Measurements from ENCODE around the gene NCR1. TPM values are rescaled to one million over a fixed set of nuclear protein-coding genes. Genes with fewer than 3 reads are reported as not detected.
"Not testable (repeated sequence)": the region's sequence is repeated elsewhere in the genome, so short reads cannot be mapped to it uniquely, and the experiment has no call there.

Gene NCR1, protein sequence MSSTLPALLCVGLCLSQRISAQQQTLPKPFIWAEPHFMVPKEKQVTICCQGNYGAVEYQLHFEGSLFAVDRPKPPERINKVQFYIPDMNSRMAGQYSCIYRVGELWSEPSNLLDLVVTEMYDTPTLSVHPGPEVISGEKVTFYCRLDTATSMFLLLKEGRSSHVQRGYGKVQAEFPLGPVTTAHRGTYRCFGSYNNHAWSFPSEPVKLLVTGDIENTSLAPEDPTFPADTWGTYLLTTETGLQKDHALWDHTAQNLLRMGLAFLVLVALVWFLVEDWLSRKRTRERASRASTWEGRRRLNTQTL
- polyA plus RNA-seq (ENCODE audit: low read depth in 6 of 6), result not detected

DNA sequence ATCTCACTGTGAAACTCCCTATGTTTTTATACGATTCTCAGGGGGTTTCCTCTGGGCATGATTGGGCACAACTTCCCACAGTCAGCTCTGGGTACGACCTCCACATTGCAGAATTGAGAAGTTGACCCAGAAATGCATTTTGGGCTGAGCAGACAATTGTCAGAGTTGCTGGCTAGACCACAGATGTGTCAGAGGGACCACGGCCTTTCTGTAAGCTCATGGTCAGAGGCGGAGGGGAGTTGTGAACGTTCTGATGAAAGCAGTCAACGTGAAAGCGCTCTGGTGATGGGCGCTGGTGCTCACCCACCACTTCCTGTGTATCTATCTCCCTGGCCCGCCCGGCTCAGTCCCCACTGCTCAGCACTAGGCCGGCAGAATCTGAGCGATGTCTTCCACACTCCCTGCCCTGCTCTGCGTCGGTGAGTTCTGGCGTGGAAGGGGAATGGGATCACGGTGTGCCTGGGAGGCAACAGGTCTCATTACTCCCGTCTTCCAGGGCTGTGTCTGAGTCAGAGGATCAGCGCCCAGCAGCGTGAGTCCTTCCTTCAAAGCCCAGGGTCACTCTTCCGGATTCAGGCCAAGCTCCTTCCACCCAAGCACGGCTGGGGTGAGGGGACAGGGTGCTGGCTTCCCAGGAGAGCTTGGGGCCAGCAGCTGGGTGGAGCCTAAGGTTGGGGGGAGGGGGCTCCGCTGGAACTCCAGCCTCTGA is at the start of gene NCR1:
NCR1 (plus strand) TSS at position 346 of the 709 bp plus-strand sequence; CDS start at position 386, 40 bp downstream.
- no peak for ATAC-seq (ENCODE audit: low read depth in 2 of 2)
- Mint-ChIP-seq H3K27ac (no peak within 1 kb of the TSS), H3K36me3 (no peaks in the 10 kb centered on the region), H3K4me3 (no peak within 1 kb of the TSS), H3K27me3 (peaks cover 9 to 19% (median 18%) of the 10 kb centered on the region in 3 donors), H3K4me1 (peaks cover 0 to 5% (median 0%) of the 10 kb centered on the region in 3 donors), H3K9me3 (peaks cover 0 to 2% (median 0%) of the 10 kb centered on the region in 7 donors)
- DNase-seq, result no peak

DNA sequence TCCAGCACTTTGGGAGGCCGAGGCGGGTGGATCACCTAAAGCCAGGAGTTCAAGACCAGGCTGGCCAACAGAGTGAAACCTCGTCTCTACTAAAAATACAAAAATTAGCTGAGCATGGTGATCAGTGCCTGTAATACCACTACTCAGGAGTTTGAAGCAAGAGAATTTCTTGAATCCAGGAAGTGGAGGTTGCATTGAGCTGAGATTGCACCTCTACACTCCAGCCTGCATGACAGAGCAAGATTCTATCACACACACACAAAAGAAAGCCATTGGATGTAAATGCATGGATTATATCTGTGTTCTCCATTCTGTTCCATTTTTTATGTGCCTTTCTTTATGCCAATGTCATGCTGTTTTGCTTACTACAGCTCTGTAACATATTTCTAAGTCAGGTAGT is 47.5 kb upstream of the NCR1 start:
- not testable (repeated sequence) for H3K36me3 Mint-ChIP-seq; H3K9me3 Mint-ChIP-seq; ATAC-seq (ENCODE audit: low read depth in 2 of 2); H3K27ac Mint-ChIP-seq; DNase-seq; H3K4me1 Mint-ChIP-seq; H3K4me3 Mint-ChIP-seq
- peaks cover 34 to 51% (median 38%) of the 10 kb centered on the region in 3 donors for H3K27me3 Mint-ChIP-seq

DNA sequence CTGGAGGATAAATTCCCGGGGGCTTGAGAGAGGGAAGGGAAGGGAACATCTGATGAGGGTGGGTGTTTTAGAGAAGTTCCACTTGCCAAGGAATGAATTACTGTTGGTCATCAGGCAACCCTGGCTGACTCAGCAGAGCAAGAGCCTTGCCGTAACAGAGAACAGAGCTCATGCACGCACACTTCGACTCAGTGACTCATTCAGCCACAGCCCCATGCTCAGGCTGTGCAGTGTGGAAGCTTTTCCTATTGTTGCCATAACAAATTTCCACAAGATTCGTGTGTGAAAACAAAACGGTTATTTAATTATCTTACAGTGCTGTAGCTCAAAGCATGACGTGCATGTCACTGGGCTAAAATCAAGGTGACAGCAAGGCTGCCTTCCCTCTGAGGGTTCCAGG is 46.5 kb upstream of the NCR1 start:
- peak overlapping the region in 1 of 6 donors; percentile 30 for H3K27ac Mint-ChIP-seq
- H3K27me3 Mint-ChIP-seq, result peaks cover 32 to 42% (median 34%) of the 10 kb centered on the region in 3 donors
- H3K4me3 Mint-ChIP-seq; ATAC-seq (ENCODE audit: low read depth in 2 of 2); H3K36me3 Mint-ChIP-seq; H3K4me1 Mint-ChIP-seq; DNase-seq: not testable (repeated sequence)
- H3K9me3 Mint-ChIP-seq, result peaks cover 0 to 12% (median 3%) of the 10 kb centered on the region in 7 donors

DNA sequence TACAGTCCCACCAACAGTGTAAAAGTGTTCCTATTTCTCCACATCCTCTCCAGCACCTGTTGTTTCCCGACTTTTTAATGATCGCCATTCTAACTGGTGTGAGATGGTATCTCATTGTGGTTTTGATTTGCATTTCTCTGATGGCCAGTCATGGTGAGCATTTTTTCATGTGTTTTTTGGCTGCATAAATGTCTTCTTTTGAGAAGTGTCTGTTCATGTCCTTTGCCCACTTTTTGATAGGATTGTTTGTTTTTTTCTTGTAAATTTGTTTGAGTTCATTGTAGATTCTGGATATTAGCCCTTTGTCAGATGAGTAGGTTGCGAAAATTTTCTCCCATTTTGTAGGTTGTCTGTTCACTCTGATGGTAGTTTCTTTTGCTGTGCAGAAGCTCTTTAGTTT is 42.5 kb upstream of the NCR1 start:
- Mint-ChIP-seq H3K4me1 (peaks cover 0 to 13% (median 4%) of the 10 kb centered on the region in 3 donors), H3K9me3 (peaks cover 0 to 14% (median 5%) of the 10 kb centered on the region in 7 donors), H3K27me3 (peaks cover 36 to 49% (median 47%) of the 10 kb centered on the region in 3 donors)
- H3K27ac Mint-ChIP-seq; DNase-seq; ATAC-seq (ENCODE audit: low read depth in 2 of 2); H3K4me3 Mint-ChIP-seq; H3K36me3 Mint-ChIP-seq: not testable (repeated sequence)

DNA sequence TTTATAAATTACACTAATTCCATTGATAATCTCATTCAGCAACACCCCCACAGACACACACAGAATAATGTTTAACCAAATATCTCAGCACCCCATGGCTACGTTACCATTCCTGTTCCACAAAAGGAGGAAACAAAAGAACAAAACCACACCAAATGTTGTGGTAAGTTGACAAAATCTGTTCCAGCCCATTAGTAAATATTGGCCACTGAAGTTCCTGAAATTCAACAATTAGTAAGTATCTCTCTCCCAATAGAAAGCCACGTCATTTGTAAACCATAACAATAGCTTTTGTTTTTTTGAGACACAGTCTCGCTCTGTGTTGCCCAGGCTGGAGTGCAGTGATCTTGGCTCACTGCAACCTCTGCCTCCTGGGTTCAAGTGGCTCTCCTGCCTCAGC is 34.3 kb upstream of the NCR1 start:
- peaks cover 9 to 15% (median 11%) of the 10 kb centered on the region in 3 donors for H3K4me1 Mint-ChIP-seq
- H3K36me3 Mint-ChIP-seq, result peaks cover 0 to 4% of the 10 kb centered on the region in 2 donors
- peaks cover 0 to 7% (median 3%) of the 10 kb centered on the region in 7 donors for H3K9me3 Mint-ChIP-seq
- peak overlapping the region in 1 of 6 donors; percentile 35 for H3K27ac Mint-ChIP-seq
- DNase-seq (no peak), ATAC-seq (ENCODE audit: low read depth in 2 of 2) (no peak)
- H3K4me3 Mint-ChIP-seq, result no peak overlapping the region
- H3K27me3 Mint-ChIP-seq, result peaks cover 7 to 31% (median 10%) of the 10 kb centered on the region in 3 donors

DNA sequence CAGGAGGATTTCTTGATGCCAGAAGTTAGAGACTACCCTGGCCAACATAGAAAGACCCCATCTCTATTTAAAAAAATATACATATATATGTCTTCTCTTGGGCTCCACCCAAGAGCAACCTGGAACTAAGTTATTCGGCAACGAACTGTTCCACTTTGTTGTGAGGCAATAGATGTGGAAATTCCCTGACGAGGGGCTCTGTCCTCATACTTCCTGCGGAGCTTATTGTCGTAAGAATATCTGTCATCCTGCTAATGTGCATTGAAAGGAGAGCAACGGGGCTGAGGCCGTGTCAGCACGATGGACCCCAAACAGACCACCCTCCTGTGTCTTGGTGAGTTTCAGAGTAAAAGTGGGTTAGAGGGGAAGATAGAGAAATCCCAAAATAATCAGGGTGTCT is 32.0 kb upstream of the NCR1 start, which contains the start of gene FCAR:
FCAR (plus strand) TSS at position 246 of the 400 bp plus-strand sequence; CDS start at position 301, 55 bp downstream.
- no peak within 1 kb of the TSS for H3K4me3 Mint-ChIP-seq
- ATAC-seq (ENCODE audit: low read depth in 2 of 2) (no peak), DNase-seq (no peak)
- H3K9me3 Mint-ChIP-seq, result peaks cover 0 to 6% (median 0%) of the 10 kb centered on the region in 7 donors
- H3K4me1 Mint-ChIP-seq, result peaks cover 6 to 9% (median 7%) of the 10 kb centered on the region in 3 donors
- H3K36me3 Mint-ChIP-seq, result no peaks in the 10 kb centered on the region
- H3K27me3 Mint-ChIP-seq, result peaks cover 8 to 23% (median 17%) of the 10 kb centered on the region in 3 donors
- H3K27ac Mint-ChIP-seq, result no peak within 1 kb of the TSS

DNA sequence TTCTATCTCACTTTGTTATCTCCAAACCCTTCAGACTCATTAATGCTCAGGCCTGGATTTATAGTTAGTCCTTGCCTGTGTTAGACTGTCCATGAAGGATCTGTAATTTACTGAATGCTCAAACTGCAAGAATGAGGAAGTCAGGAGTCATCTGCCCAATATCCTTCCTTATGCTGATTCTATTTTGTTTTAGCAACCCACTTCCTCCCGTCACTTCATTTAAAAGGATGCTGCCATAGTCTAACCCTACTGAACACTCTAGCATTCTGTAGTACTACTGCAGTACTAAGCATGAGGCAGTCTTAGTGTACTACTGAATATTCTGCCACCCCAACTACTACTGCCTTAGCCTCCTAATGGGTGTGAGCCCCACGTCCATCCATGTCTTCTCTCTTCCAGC is 30.4 kb upstream of the NCR1 start:
- peak; percentile 27 to 45 for ATAC-seq (ENCODE audit: low read depth in 2 of 2)
- Mint-ChIP-seq H3K27ac (peak overlapping the region in 1 of 6 donors; percentile 6), H3K36me3 (no peaks in the 10 kb centered on the region), H3K27me3 (peaks cover 19 to 32% (median 24%) of the 10 kb centered on the region in 3 donors), H3K4me1 (peaks cover 6 to 9% (median 7%) of the 10 kb centered on the region in 3 donors), H3K4me3 (no peak overlapping the region), H3K9me3 (peaks cover 0 to 6% (median 0%) of the 10 kb centered on the region in 7 donors)
- no peak for DNase-seq

DNA sequence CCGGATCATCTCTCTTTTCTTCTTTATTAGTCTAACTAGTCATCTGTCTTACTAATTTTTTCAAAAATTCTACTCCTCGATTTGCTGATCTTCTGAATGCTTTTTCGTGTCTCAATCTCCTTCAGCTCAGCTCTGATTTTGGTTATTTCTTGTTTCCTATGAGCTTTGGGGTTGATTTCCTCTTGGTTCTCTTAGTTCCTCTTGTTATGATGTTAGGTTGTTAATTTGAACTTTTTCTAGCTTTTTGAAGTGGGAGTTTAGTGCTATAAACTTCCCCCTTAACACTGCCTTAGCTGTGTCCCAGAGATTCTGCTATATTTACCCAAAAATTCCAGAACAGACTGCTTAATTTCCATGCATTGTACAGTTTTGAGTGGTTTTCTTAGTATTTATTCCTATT is 28.5 kb upstream of the NCR1 start:
- Mint-ChIP-seq H3K27ac (no peak overlapping the region), H3K4me1 (peaks cover 6 to 9% (median 7%) of the 10 kb centered on the region in 3 donors)
- no peak for DNase-seq

DNA sequence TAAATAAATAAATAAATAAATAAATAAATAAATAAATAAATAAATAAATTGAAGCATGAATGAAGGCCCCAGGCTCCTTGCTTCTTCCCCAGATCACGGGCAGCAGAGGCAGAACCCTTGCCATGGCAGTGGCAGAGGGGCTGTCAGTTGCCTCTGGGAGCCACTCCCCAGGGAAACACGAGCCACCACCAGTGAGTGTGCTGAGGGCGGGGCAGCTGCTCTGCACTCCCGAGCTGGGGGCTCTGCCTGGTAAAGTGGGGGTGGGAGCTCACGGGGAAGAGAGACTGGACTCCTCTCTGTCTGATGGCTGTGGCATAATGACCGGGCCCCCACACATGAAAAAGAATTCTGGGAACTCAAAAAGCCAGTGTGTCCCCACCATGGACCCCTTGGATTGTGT is 24.1 kb upstream of the NCR1 start:
- Mint-ChIP-seq H3K4me1 (no peaks in the 10 kb centered on the region), H3K9me3 (peaks cover 0 to 2% (median 0%) of the 10 kb centered on the region in 7 donors), H3K27me3 (peaks cover 24 to 49% (median 31%) of the 10 kb centered on the region in 3 donors), H3K4me3 (no peak overlapping the region), H3K27ac (no peak overlapping the region), H3K36me3 (no peaks in the 10 kb centered on the region)
- no peak for DNase-seq
- ATAC-seq (ENCODE audit: low read depth in 2 of 2), result no peak

More for the DNA sequence above, 28.5 kb upstream of the NCR1 start:
- no peak for ATAC-seq (ENCODE audit: low read depth in 2 of 2)
- Mint-ChIP-seq H3K4me3 (no peak overlapping the region), H3K36me3 (no peaks in the 10 kb centered on the region), H3K27me3 (peaks cover 26 to 46% (median 31%) of the 10 kb centered on the region in 3 donors), H3K9me3 (peaks cover 0 to 2% (median 0%) of the 10 kb centered on the region in 7 donors)

DNA sequence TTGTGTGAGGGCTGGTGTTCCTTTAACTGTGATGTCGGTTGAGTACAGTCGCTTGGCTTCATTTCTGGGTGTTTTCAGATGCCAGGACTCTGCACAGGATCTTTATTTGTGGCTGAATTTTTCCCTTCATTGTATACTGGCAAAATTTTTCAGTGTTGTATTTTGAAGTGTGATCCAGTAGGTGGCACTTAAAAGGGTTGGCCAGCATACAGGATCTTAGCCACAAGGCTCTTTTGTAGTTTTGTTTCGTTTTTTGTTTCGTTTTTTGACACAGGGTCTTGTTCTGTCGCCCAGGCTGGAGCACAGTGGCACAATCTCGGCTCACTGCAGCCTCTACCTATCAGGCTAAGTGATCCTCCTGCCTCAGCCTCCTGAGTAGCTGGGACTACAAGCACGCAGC is 23.2 kb upstream of the NCR1 start:
- H3K27me3 Mint-ChIP-seq, result peaks cover 20 to 42% (median 31%) of the 10 kb centered on the region in 3 donors
- ATAC-seq (ENCODE audit: low read depth in 2 of 2) (peak in 1 of 2 donors; percentile 28), DNase-seq (no peak)
- no peaks in the 10 kb centered on the region for H3K4me1 Mint-ChIP-seq
- no peak overlapping the region for H3K27ac Mint-ChIP-seq
- no peaks in the 10 kb centered on the region for H3K36me3 Mint-ChIP-seq
- H3K4me3 Mint-ChIP-seq, result no peak overlapping the region
- H3K9me3 Mint-ChIP-seq, result peaks cover 0 to 2% (median 0%) of the 10 kb centered on the region in 7 donors

DNA sequence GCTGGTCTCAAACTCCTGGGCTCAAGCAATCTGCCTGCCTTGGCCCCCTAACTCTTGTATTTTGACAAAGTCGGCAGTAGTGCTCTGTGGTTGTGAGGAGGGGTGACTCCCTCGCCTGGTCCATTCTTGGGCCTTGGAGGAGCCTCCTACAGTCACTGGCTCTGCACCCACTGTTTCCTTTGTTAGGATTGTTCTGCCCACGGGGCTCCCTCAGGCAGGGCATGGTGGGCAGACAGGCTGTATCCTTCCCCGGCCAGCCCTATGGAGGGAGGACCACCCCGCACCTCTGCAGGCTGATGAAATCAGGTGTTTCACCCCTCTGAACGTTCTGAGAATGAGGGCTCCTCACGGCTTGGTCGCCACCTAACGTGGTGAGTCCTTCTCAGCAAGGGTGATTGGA is 22.7 kb upstream of the NCR1 start:
- H3K4me3 Mint-ChIP-seq, result no peak overlapping the region
- no peak overlapping the region for H3K27ac Mint-ChIP-seq
- no peak for ATAC-seq (ENCODE audit: low read depth in 2 of 2)
- DNase-seq, result no peak
- H3K9me3 Mint-ChIP-seq, result peaks cover 0 to 2% (median 0%) of the 10 kb centered on the region in 7 donors
- H3K36me3 Mint-ChIP-seq, result no peaks in the 10 kb centered on the region
- H3K4me1 Mint-ChIP-seq, result no peaks in the 10 kb centered on the region
- H3K27me3 Mint-ChIP-seq, result peaks cover 20 to 39% (median 30%) of the 10 kb centered on the region in 3 donors

DNA sequence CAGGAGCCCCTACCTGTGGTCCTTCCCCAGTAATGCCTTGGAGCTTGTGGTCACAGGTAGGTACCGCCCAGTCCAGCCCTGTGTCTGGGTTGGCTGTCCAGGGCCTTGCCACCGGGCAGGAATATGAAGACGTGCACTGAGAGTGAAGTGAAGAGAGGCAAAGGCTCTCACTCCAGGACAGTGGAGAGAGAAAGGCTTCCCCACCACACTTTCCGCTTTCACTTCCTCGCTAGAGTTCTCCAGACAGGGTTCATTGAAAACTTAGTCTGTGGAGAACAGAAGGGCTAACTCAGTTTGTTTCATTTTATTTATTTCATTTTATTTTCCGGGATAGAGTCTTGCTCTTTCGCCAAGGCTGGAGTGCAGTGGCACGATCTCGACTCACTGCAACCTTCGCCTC is 17.7 kb upstream of the NCR1 start:
- Mint-ChIP-seq H3K4me3 (no peak overlapping the region), H3K27ac (no peak overlapping the region), H3K9me3 (no peaks in the 10 kb centered on the region), H3K4me1 (no peaks in the 10 kb centered on the region), H3K27me3 (peaks cover 0 to 7% (median 5%) of the 10 kb centered on the region in 3 donors), H3K36me3 (no peaks in the 10 kb centered on the region)
- DNase-seq (no peak), ATAC-seq (ENCODE audit: low read depth in 2 of 2) (no peak)

DNA sequence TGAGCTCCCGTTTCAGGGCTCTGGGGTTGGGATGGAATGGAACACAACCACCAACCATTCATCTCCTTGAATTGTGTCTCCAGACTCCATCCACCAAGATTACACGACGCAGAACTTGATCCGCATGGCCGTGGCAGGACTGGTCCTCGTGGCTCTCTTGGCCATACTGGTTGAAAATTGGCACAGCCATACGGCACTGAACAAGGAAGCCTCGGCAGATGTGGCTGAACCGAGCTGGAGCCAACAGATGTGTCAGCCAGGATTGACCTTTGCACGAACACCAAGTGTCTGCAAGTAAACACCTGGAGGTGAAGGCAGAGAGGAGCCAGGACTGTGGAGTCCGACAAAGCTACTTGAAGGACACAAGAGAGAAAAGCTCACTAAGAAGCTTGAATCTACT is 16.4 kb upstream of the NCR1 start:
- Mint-ChIP-seq H3K4me3 (no peak overlapping the region), H3K4me1 (no peaks in the 10 kb centered on the region), H3K36me3 (no peaks in the 10 kb centered on the region), H3K27ac (no peak overlapping the region), H3K9me3 (no peaks in the 10 kb centered on the region), H3K27me3 (peaks cover 0 to 7% (median 6%) of the 10 kb centered on the region in 3 donors)
- no peak for ATAC-seq (ENCODE audit: low read depth in 2 of 2)
- DNase-seq, result no peak
